ENCODE measurements around the gene IFI30.
"Not testable (repeated sequence)": the region's sequence is repeated elsewhere in the genome, so short reads cannot be mapped to it uniquely, and the experiment has no call there.

Gene IFI30

DNA sequence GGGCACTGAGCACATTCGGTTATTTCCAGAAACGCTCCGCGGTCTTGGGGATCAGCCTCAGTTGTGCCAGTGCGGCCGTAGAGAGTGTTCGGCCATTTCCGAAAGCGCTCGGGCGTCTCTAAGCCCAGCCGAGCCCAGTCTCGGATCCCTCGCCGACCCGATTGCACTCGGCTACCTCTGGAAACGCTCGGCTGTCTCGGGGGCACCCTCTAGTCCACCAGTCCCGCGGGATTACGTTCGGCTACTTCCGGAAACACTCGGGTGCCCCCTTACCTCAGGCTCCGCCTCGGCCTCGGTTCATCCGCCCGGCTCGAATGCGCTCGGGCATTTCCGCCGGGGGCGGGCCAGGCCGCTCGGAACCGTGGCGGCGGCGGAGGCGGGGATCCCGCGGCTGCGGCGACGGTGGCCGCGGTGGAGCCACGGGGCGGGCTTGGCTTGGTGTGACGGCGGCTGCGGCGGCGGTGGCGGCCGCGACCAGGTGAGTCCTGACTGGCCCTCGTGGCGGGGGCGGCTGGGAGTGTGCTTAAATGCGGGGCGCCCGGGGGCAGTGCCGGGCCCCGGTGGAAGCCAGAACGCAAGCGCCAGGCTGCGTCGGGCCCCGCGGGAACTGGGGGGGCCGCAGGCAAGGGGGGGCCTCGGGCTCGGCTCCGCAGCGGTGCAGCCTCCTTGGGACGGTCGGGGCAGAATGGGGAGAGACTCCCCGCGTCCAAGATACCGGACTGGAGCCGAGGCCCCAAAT lies 20.6 kb upstream of the IFI30 start, which contains the start of gene PIK3R2:
TSS of gene PIK3R2 (plus strand) at position 347 of the 739 bp plus-strand sequence. CDS start 2,717 bp downstream, outside the sequence.
- peak; percentile 51 to 100 (median 97) for DNase-seq

DNA sequence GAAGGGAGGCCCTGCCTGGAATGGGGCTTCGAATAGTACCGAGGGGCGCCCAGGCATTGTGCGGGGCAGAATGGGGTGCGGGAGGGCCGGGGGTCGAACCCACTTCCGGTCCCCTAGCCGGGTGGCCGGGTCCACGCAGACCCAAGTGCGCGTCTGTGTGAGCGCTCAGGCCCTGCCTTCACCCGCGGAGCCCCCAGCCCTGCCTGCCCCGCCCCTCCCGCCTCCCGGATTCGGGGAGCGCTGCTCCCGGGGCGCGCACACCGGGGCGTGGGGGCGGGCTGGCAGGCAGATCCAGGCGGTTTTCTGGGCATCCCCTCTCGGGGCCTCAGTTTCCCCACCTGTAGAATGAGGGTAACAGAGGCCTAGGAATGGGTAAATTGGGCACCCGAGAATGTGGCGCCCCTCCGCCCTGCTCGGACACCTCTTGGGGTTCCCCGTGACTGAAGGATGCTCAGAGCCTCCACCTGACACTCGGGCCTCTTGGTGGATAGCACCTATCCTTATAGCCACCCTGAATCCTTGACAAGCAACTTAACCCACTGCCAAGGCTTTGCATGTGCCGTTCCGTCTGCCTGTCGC lies 20.0 kb upstream of the IFI30 start:
- DNase-seq, result peak in 12 of 56 donors; percentile 8 to 61 (median 38)

DNA sequence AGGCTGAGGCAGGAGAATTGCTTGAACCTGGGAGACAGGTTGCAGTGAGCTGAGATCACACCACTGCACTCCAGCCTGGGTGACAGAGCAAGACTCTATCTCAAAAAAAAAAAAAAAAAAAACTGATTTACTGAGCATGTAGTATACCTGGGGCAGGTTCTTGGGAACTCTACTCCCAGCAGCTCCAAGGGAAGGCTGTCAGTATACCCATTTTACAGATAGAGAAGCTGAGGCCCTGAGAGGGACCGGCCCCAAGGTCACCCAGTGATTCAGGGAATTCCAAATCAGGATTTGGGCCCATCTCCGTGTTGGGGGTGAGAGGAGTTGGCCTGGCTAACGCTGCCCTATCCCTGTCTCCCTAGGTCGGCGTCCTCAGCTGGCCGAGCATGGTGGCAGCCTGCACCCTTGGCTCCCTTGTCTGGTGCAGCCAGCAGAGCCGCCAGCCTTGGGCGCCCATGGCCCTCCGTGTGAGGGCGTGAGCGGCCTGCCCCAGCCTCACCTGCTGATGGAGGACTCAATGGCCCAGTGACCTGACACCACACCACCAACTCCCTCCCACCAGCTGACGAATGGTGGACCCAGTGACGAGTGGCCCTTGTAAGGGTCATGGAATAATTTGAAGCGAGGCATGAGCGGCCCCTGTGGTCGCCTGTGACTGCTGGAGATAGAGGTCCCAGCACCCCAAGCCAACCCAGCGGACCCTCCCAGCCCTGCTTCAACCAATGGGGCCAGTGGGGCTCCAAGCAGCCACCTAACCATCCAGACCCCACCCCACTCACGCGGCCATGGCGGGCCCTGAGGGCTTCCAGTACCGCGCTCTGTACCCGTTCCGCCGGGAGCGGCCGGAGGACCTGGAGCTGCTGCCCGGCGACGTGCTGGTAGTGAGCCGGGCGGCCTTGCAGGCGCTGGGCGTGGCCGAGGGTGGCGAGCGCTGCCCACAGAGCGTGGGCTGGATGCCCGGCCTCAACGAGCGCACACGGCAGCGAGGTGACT lies 18.2 kb upstream of the IFI30 start:
- DNase-seq, result peak in 1 of 56 donors; percentile 15

DNA sequence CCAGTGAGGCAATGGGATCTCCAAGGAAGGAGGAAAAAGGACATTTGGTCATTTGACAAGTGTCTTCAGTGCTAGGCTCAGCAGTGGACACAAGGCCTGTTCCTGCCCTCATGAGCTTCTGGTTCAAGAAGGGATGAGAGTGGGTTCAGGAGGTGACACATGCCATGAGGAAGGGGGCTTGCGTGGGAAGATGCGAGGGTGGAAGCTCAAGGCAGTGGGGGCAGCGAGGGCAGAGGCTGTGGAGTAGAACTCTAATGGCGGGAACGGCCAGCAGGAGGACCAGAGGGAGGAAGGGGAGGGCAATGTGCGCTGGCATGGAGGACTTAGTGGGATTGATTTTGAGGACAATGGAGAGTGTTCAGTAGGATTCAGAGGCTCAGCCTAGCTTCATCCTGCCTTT lies 17.3 kb upstream of the IFI30 start:
- no peak for DNase-seq

DNA sequence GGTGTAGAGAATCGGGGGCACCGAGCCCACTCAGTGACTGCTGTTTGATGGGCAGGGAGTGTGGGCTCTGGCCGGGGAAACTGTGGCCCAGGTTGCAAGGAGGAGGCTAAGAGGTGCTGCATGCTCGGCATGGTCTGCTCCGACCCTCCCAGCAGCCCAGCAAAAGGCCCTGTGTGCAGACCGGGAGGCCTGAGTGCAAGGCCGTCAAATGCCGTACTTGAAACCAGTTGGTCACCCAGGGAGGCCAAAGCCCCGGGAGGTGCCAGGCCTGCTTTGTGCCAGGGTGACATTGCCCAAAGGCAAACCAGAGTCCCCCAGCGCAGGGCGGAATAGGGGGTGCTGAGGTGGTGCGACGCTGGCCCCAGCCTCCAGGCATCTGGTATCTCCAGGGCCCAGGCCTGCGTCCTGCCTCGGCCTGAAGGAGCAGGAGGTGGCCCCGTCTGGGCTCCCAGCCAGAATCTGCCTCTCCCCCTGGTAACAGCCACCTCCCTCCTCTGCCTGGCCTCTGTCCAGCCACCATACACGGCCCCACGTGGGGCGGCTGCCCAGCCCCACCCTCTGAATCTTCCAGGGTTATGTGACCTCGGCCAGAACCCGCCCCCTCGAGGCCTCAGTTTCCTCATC lies 16.7 kb upstream of the IFI30 start:
- DNase-seq, result peak in 52 of 56 donors; percentile 21 to 88 (median 61)

DNA sequence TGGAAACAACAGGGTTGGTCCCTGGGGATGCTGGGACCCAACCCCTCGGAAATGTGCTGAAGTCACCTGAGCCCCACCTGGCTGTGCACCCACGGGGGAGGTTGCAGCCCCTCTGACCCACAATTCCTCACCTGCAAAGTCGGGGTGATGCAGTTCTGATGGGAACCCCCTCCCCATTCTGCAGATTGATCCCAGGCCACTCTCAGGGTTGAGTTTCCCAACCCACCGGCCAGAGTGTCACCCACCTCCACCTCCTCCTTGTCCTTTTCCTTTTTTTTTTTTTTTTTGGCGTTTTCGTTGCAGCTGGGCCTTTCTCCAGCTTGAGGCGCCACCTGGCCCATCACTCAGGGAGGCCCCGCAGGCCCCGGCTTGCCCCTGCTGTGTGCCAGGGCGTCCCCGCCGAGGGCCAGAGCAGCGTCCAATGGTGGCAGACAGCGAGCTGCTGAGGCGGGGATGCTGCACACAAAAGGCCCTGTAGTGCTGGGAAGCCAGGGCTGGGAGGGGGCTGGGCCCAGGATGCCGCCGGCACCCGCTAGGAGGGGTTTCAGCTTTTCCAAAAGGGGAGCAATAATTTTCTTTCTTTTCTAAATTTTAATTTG lies 16.0 kb upstream of the IFI30 start:
- peak in 52 of 56 donors; percentile 27 to 91 (median 72) for DNase-seq

DNA sequence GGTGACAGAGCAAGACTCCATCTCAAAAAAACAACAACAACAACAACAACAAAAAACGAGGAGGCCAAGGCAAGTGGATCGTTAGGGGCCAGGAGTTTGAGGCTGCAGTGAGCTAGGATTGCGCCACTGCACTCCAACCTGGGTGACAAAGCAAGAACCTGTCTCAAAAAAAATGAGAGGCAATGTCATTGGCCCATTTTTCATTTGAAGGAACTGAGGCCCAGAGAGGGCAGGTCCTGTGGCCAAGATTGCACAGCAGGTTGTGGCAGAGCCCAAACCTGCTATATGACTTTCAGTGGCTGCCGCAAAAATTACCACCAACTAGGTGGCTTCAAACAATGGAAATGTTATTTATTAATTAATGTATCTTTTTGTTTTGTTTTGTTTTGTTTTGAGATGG lies 15.1 kb upstream of the IFI30 start:
- DNase-seq, result no peak

DNA sequence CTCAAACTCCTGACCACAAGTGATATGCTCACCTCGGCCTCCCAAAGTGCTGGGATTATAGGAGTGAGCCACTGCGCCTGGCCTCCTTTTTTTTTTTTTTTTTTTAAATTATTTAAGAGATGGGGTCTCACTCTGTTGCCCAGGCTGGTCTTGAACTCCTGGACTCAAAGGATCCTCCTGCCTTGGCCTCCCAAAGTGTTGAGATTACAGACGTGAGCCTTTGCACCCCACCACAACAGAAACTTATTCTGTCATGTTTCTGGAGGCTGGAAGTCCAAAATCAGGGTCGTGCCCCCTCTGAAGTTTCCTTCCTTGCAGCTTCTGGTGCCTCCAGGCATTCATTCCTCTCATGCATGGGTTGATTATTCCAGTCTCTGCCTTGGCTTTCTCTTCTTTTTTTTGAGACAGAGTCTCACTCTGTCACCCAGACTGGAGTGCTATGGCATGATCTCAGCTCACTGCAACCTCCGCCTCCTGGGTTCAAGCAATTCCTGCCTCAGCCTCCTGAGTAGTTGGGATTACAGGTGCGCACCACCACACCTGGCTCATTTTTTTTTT lies 14.5 kb upstream of the IFI30 start:
- DNase-seq, result not testable (repeated sequence)

DNA sequence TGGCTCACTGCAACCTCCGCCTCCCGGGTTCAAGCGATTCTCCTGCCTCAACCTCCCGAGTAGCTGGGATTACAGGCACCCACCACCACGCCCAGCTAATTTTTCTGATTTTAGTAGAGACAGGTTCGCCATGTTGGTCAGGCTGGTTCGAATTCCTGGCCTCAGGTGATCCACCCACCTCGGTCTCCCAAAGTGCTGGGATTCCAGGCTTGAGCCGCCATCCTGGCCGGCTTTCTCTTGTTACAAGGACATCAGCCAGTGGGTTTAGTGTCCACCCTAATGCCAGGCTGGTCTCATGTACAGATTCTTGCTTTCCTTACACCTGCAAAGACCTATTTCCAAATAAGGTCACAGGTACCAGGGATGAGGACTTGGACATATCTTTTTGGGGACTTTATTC lies 13.8 kb upstream of the IFI30 start:
- no peak for DNase-seq

DNA sequence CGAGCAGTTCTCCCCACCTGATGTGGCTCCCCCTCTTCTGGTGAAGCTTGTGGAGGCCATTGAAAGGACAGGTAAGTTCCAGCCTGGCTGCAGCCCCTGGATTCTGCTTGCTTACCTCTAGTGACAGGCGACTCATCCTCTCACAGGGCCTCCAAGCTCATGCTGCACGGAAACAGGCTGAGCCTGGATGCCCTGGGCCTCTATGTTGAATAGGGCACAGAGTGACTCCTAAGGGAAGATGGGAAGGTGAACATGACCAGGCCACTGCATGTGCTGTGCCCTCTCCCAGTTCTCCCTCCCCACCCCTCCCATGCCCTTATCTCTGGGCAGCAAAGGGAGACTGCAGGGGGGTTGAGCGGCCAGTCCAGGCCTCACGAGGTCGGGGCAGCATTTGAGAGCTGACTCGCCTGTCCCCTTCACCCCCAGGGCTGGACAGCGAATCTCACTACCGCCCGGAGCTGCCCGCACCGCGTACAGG lies 13.1 kb upstream of the IFI30 start:
- DNase-seq, result no peak

DNA sequence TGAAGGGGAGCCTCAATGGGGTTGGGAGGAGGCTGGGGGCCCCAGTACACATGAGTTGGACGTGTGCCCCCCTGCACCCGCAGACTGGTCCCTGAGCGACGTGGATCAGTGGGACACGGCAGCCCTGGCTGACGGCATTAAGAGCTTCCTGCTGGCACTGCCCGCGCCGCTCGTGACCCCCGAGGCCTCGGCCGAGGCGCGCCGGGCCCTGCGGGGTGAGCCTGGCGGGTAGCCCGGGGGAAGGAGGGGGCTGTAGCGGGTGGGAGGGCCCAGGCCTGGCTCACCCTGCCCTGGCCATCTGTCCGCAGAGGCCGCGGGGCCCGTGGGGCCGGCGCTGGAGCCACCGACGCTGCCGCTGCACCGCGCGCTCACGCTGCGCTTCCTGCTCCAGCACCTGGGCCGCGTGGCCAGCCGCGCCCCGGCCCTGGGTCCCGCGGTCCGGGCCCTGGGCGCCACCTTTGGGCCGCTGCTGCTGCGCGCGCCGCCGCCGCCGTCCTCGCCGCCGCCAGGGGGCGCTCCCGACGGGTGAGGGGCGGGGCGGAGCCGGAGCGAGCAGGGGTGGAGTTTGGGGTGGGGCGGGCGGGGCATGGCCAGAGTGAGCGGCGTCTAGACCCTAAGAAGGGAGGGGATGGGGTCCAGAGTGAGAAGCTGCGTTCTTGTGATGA lies 12.5 kb upstream of the IFI30 start:
- DNase-seq, result peak in 49 of 56 donors; percentile 21 to 86 (median 62)

DNA sequence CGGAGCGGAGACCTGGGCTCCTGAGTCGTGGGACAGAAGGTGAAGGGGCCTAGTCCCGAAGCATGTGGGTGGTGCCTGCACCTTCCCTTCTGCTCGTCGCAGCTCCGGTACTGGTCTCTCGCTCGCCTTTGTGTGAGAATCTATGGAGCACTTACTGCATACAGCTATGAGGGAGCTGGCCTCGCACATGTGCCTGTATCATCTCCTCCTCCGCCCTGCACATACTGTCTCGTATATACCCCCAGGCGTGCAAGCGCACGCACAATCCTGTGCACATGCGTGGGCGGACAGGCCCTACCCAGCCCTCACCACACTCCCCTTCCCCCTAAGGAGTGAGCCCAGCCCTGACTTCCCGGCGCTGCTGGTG lies 12.0 kb upstream of the IFI30 start:
- peak in 24 of 56 donors; percentile 25 to 75 (median 60) for DNase-seq

DNA sequence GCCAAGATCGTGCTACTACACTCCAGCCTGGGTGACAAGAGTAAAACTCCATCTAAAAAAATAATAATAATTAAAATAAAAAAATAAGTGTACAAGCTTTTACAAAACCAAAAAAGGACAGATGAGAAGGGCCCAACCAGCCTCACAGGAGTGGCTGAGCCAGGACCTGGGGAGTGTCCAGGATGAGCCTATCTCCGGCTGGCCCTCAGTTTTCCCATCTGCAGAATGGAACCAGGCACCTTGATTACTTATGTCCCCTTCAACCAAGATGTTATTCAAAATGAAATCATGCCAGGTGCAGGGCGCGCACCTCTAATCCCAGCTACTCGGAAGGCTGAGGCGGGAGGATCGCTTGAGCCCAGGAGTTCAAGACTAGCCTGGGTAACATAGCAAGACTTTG lies 9.5 kb upstream of the IFI30 start:
- no peak for DNase-seq

DNA sequence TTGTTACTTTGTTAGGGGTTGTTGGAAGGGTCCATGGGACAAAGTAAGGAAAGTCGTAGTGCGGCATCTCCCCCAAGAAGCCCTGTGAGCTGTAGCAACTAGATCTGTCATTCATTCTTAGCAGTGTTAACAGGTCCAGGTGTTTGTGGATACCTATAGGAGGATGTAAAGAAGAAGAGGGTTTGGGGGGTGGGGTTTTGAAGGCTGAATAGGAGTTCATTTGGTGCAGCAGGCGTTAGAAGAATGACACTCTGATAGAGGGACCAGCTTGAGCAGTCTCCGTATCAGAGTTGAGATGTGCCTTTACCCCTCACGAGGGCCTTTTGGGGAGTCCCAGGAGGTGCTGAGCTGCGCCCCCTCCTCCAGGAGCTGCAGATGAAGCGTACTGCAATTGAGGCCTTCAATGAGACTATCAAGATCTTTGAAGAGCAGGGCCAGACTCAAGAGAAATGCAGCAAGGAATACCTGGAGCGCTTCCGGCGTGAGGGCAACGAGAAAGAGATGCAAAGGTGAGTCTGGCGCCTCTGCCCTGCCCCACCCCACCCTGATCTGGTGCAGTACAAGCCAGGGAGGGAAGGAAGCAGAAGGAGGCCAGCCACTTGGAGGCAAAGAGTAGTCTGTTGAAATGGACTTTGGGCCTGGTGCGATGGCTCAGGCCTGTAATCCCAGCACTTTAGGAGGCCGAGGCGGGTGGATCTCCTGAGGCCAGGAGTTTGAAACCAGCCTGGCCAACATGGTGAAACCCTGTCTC lies 7.6 kb upstream of the IFI30 start:
- no peak for DNase-seq

DNA sequence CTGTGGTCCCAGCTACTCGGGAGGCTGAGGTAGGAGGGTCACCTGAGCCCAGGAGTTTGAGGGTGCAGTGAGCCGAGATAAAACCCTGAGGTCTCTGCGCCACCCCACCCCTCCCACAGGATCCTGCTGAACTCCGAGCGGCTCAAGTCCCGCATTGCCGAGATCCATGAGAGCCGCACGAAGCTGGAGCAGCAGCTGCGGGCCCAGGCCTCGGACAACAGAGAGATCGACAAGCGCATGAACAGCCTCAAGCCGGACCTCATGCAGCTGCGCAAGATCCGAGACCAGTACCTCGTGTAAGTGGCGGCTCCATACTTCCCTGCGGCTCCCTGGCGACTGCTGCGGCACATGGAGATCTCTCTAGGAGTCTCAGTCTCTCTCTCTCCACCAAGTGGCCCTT lies 6.6 kb upstream of the IFI30 start:
- no peak for DNase-seq

DNA sequence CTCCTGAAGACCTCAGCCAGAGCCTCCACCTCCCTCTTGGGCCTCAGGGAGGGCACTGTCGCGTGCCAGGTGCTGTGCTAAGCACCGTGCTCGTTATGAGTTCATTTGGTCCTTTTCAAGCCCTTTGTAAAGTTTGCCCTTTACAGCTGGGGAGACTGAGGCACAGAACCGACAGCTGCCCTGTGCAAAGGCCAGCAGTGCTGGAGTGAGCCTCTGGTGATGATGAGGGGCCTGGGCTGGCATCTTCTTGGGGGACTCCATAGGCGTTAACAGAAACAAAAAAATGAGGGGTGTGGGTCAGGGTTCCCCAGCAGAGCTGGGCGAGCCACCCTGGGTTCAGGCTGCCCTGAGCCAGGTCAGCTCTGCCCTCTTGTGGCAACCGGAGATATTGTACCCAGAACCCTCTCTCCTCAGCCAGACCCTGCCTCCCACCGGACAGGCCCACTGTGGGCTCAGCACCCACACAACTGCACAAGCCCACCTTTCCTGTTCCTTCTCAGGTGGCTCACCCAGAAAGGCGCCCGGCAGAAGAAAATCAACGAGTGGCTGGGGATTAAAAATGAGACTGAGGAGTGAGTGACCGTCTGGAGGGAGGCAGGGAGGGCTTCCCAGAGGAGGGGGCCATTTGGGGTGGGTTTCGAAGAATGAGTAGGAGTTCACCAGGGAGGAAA lies 5.5 kb upstream of the IFI30 start:
- DNase-seq, result peak in 18 of 56 donors; percentile 6 to 48 (median 22)

DNA sequence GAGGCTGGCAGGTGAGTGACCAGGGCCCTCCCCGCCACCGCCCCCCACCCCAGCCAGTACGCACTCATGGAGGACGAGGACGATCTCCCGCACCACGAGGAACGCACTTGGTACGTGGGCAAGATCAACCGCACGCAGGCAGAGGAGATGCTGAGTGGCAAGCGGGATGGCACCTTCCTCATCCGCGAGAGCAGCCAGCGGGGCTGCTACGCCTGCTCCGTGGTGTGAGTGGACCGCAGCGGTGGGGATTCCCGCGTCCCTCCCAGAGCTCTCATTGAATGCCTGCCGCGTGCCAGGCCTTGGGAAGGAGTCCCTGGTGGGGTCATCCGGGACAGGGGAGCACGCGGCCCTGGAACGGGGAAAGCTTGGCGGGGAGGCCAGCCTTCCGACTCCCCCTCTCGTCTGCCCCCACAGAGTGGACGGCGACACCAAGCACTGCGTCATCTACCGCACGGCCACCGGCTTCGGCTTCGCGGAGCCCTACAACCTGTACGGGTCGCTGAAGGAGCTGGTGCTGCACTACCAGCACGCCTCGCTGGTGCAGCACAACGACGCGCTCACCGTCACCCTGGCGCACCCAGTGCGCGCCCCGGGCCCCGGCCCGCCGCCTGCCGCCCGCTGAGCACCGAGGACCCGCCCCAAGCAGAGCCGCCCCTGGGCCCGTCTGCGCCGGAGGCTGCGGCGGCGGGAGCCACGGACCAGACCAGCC lies 4.8 kb upstream of the IFI30 start:
- no peak for DNase-seq
